Astrocyte (in vitro differentiated cells and primary cell): ENCODE data around the gene MRTFB.

ENCODE experiments used
- EZH2 ChIP-seq: IDR thresholded peaks from 2 replicates; pipeline ENCODE4 v1.6.1; 2012; ENCODE audit warnings: mild to moderate bottlenecking, low read length, inconsistent platforms; ENCODE audit not compliant: insufficient read depth
- TF ChIP-seq, protein P1 (sequence below): IDR thresholded peaks from 2 replicates; pipeline ENCODE4 v1.5.1; 2011; ENCODE audit warnings: low read depth, mild to moderate bottlenecking, inconsistent platforms, low read length, moderate library complexity; ENCODE audit not compliant: insufficient read depth

DNA sequence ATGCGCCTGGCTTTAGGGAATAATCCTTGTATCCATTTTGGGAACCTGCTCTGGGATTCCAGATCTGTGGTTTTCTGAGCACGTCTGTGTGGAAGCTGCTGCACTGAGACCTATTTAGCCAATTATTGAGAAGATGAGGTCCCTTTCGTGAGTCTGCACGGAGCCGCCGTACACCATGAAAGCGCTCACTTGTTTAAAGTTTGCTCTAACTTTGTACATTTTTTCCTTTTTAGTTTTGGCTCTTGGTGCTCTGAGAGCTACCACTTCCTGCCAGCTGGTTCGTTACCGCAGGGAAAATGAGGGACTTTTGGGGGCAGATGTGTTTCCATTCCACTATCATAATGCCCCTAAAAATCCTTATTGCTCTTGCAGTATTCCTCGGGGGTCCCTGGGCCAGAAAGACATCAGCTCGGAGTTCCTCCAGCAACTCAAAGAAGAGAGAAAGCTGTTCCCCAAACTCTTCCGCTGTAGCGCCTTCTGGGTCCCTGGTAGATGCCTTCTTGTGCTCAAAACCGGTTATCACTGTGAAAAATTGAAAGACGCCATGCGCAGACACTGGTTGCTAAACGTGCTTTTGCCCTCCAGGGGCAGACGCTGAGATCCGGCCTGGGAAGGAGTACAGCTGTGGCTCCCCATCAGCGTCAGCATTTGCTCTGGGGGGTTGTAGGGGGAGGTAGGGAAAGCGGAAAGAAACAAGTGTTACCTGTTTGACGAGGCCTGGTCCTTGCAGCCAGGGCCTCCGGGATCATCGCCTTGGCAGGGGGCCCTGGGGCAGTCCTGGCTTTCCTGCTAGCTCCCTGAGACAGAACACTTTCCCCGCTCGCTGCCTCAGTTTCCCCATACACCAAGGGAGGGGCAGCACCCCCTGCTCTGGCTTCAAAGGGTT lies 238.1 kb downstream of the MRTFB start:
- TF ChIP-seq, protein P1, sequence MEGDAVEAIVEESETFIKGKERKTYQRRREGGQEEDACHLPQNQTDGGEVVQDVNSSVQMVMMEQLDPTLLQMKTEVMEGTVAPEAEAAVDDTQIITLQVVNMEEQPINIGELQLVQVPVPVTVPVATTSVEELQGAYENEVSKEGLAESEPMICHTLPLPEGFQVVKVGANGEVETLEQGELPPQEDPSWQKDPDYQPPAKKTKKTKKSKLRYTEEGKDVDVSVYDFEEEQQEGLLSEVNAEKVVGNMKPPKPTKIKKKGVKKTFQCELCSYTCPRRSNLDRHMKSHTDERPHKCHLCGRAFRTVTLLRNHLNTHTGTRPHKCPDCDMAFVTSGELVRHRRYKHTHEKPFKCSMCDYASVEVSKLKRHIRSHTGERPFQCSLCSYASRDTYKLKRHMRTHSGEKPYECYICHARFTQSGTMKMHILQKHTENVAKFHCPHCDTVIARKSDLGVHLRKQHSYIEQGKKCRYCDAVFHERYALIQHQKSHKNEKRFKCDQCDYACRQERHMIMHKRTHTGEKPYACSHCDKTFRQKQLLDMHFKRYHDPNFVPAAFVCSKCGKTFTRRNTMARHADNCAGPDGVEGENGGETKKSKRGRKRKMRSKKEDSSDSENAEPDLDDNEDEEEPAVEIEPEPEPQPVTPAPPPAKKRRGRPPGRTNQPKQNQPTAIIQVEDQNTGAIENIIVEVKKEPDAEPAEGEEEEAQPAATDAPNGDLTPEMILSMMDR, result no peak
- TF ChIP-seq EZH2, result no peak
